WI38 (cell line): ENCODE data around the gene TYW1B.
"Not testable (repeated sequence)": the region's sequence is repeated elsewhere in the genome, so short reads cannot be mapped to it uniquely, and the experiment has no call there.

Experiments used
- H3K4me3 ChIP-seq: 2 replicates; pipeline ENCODE4 v1.5.1; 2011; ENCODE audit warnings: low read depth, mild to moderate bottlenecking, control low read depth, low read length
- CTCF ChIP-seq: IDR thresholded peaks from 2 replicates; pipeline ENCODE4 v1.5.1; 2012; ENCODE audit warnings: low read depth, mild to moderate bottlenecking, control low read depth, low read length

The TYW1B gene

GRCh38 chr7:72538856-72539255, 289.1 kb downstream of the TYW1B start:
- no peak for TF ChIP-seq CTCF
- H3K4me3 ChIP-seq: no peak overlapping the region

- H3K4me3 ChIP-seq: no peak overlapping the region
- TF ChIP-seq CTCF: no peak
These were observed 289.9 kb downstream of the TYW1B start for GRCh38 chr7:72538147-72538546.

GRCh38 chr7:72536038-72536437, 292.0 kb downstream of the TYW1B start:
- not testable (repeated sequence) for H3K4me3 ChIP-seq

- not testable (repeated sequence) for H3K4me3 ChIP-seq
These were observed 297.0 kb downstream of the TYW1B start for GRCh38 chr7:72531048-72531447.
